HT1080 (cell line): ENCODE measurements around the gene CPS1. TPM values are rescaled to one million over a fixed set of nuclear protein-coding genes. Genes with fewer than 3 reads are reported as not detected.

Source experiments
- DNase-seq: peaks from one replicate; pipeline ENCODE4 v3.0.0-alpha.2; 2015; ENCODE audit warnings: low read depth
- polyA plus RNA-seq, 2 experiments: library from polyadenylated mRNA; depleted of rRNA; stranded (reverse); fragments of >200 nt; gene quantifications; 2 replicates each; pipeline ENCODE4 v1.2.3, GENCODE V29; 2015
- total RNA-seq: library from RNA; depleted of rRNA; stranded (reverse); fragments of >200 nt; shearing (Covaris generic); gene quantifications from 2 replicates; pipeline ENCODE4 v1.2.3, GENCODE V29; 2014; rRNA removed

The CPS1 gene
- 13.8 and 17.4 TPM in 2 replicates for total RNA-seq
- 10.0 and 13.7 TPM in 2 replicates for polyA plus RNA-seq (2015; cell fraction: cytosol; rRNA removed)
- polyA plus RNA-seq (2015; cell fraction: nucleus; rRNA removed) = 38.1 and 40.4 TPM in 2 replicates

GRCh38 chr2:210556329-210556980 is at the start of gene CPS1:
Gene CPS1, plus strand, starts transcription at chr2:210556599. Its CDS starts 135 bp downstream, at chr2:210556734.
- DNase-seq = no peak

- no peak for DNase-seq
Measured at GRCh38 chr2:210515911-210516310, 40.5 kb upstream of the CPS1 start.

- DNase-seq = no peak
Measured at GRCh38 chr2:210517264-210517663, 39.1 kb upstream of the CPS1 start.

GRCh38 chr2:210519594-210519993 is 36.8 kb upstream of the CPS1 start:
- no peak for DNase-seq

GRCh38 chr2:210522399-210522798 is 34.0 kb upstream of the CPS1 start:
- DNase-seq = no peak

GRCh38 chr2:210523650-210524289 is 32.6 kb upstream of the CPS1 start:
- no peak for DNase-seq

- no peak for DNase-seq
Measured at GRCh38 chr2:210524533-210524932, 31.9 kb upstream of the CPS1 start.

- DNase-seq = no peak
Measured at GRCh38 chr2:210527286-210527685, 29.1 kb upstream of the CPS1 start.

GRCh38 chr2:210528716-210529115 is 27.7 kb upstream of the CPS1 start:
- DNase-seq = peak; percentile 33

- DNase-seq = no peak
Measured at GRCh38 chr2:210531050-210531449, 25.3 kb upstream of the CPS1 start.

- no peak for DNase-seq
Measured at GRCh38 chr2:210531482-210531881, 24.9 kb upstream of the CPS1 start.

- no peak for DNase-seq
Measured at GRCh38 chr2:210533389-210533788, 23.0 kb upstream of the CPS1 start.

GRCh38 chr2:210534879-210535278 is 21.5 kb upstream of the CPS1 start:
- DNase-seq = no peak

GRCh38 chr2:210536973-210537650 is 19.3 kb upstream of the CPS1 start:
- no peak for DNase-seq

GRCh38 chr2:210539035-210539434 is 17.4 kb upstream of the CPS1 start:
- no peak for DNase-seq

- DNase-seq = no peak
Measured at GRCh38 chr2:210539578-210540416, 16.6 kb upstream of the CPS1 start.

GRCh38 chr2:210540471-210540870 is 15.9 kb upstream of the CPS1 start:
- DNase-seq = no peak

GRCh38 chr2:210540900-210541289 is 15.5 kb upstream of the CPS1 start:
- no peak for DNase-seq

- DNase-seq = no peak
Measured at GRCh38 chr2:210541290-210541902, 15.0 kb upstream of the CPS1 start.

- DNase-seq = no peak
Measured at GRCh38 chr2:210544007-210544590, 12.3 kb upstream of the CPS1 start.

GRCh38 chr2:210544831-210545230 is 11.6 kb upstream of the CPS1 start:
- DNase-seq = no peak
